ENCODE measurements around the gene KBTBD12.

DNA sequence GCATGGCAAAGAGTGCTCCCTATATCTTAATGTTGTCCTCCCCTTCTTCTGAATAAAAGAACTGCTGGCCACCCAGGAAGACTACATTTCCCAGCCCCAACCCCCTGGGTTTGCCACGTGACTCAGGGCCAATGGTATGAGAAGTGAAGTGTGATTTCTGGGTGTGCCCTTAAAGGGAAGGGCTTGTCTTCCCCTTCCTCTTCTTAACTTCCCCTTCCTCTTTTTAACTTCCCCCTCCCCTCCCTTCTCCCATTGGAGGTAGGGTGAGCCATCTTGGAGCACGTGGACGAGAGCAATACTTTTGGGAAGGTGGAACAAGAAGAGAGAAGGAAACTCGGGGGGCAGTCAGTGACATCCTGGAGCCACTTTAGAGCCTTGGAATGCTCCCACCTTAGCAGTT, 6.8 kb upstream of the KBTBD12 start:
- TF ChIP-seq FOXJ3 (CRISPR knock-in tag; IDR thresholded peaks at IDR 0.05), result no peak
- TF ChIP-seq, protein P1, sequence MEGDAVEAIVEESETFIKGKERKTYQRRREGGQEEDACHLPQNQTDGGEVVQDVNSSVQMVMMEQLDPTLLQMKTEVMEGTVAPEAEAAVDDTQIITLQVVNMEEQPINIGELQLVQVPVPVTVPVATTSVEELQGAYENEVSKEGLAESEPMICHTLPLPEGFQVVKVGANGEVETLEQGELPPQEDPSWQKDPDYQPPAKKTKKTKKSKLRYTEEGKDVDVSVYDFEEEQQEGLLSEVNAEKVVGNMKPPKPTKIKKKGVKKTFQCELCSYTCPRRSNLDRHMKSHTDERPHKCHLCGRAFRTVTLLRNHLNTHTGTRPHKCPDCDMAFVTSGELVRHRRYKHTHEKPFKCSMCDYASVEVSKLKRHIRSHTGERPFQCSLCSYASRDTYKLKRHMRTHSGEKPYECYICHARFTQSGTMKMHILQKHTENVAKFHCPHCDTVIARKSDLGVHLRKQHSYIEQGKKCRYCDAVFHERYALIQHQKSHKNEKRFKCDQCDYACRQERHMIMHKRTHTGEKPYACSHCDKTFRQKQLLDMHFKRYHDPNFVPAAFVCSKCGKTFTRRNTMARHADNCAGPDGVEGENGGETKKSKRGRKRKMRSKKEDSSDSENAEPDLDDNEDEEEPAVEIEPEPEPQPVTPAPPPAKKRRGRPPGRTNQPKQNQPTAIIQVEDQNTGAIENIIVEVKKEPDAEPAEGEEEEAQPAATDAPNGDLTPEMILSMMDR (IDR thresholded peaks at IDR 0.05), result no peak
- TF ChIP-seq, protein P2, sequence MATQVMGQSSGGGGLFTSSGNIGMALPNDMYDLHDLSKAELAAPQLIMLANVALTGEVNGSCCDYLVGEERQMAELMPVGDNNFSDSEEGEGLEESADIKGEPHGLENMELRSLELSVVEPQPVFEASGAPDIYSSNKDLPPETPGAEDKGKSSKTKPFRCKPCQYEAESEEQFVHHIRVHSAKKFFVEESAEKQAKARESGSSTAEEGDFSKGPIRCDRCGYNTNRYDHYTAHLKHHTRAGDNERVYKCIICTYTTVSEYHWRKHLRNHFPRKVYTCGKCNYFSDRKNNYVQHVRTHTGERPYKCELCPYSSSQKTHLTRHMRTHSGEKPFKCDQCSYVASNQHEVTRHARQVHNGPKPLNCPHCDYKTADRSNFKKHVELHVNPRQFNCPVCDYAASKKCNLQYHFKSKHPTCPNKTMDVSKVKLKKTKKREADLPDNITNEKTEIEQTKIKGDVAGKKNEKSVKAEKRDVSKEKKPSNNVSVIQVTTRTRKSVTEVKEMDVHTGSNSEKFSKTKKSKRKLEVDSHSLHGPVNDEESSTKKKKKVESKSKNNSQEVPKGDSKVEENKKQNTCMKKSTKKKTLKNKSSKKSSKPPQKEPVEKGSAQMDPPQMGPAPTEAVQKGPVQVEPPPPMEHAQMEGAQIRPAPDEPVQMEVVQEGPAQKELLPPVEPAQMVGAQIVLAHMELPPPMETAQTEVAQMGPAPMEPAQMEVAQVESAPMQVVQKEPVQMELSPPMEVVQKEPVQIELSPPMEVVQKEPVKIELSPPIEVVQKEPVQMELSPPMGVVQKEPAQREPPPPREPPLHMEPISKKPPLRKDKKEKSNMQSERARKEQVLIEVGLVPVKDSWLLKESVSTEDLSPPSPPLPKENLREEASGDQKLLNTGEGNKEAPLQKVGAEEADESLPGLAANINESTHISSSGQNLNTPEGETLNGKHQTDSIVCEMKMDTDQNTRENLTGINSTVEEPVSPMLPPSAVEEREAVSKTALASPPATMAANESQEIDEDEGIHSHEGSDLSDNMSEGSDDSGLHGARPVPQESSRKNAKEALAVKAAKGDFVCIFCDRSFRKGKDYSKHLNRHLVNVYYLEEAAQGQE (IDR thresholded peaks at IDR 0.05; ENCODE audit: low read depth, low read length), result no peak
- no peak for TF ChIP-seq RCOR1 (IDR thresholded peaks at IDR 0.05; ENCODE audit: low read length)
- no peak for TF ChIP-seq TAF1 (IDR thresholded peaks at IDR 0.05; ENCODE audit: borderline replicate concordance, low read depth, low read length)
- no peak for TF ChIP-seq RXRA (IDR thresholded peaks at IDR 0.05; ENCODE audit: borderline replicate concordance, low read depth)
- no peak for TF ChIP-seq GABPA (IDR thresholded peaks at IDR 0.05; ENCODE audit: low read depth)
- TF ChIP-seq MXI1 (IDR thresholded peaks at IDR 0.05; ENCODE audit: low read depth, low read length), result no peak
- TF ChIP-seq SMC3 (IDR thresholded peaks at IDR 0.05; ENCODE audit: low read depth, low read length), result no peak
- TF ChIP-seq JUND (IDR thresholded peaks at IDR 0.05), result no peak
- TF ChIP-seq MEF2A (IDR thresholded peaks at IDR 0.05; ENCODE audit: borderline replicate concordance, low read depth), result no peak
- TF ChIP-seq FOXM1 (IDR thresholded peaks at IDR 0.05; ENCODE audit: low read depth), result no peak
- no peak for TF ChIP-seq EP300 (IDR thresholded peaks at IDR 0.05; ENCODE audit: borderline replicate concordance in 1 of 2, low read depth in 1 of 2, low read length in 1 of 2)
